Measurements from ENCODE around the gene SFN.

The SFN gene

GRCh38 chr1:26911399-26912146 is 48.6 kb downstream of the SFN start:
- no peak for DNase-seq (ENCODE audit: low read depth)

GRCh38 chr1:26912147-26912490 is 49.2 kb downstream of the SFN start:
- DNase-seq (ENCODE audit: low read depth), result no peak

GRCh38 chr1:26913389-26913753 is 50.4 kb downstream of the SFN start:
- DNase-seq (ENCODE audit: low read depth), result no peak

All from activated T-helper 1 cell treated with Interleukin-2 at 50 U/mL for 16 hours (primary cell).